Measurements from ENCODE around the gene PRKCE.

DNA sequence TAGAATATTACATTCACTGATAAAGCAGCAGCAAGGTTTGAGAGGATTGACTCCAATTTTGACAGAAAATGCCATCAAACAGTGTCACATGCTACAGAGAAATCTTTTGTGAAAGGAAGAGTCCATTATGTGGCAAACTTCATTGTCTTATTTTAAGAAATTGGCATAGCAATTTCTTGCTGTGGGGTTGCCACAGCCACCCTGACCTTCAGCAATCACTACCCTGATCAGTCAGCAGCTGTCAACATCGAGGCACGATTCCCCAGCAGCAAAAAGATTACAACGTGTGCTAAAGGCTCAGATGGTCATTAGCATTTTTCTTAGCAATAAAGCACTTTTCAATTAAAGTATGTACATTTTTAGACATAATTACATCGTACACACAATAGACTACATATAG is 74.7 kb downstream of the PRKCE start:
- TF ChIP-seq CTCF (IDR thresholded peaks at IDR 0.05) (no peak), POLR2A (IDR thresholded peaks at IDR 0.05) (no peak)
